Adrenal gland (tissue), 12 donors: ENCODE data around the gene SLC6A11. TPM values are rescaled to one million over a fixed set of nuclear protein-coding genes. Genes with fewer than 3 reads are reported as not detected.

Source experiments
- DNase-seq, 7 donors: peaks; one replicate each; pipeline ENCODE4 v3.0.0-alpha.2; 2019 to 2020
- H3K27ac ChIP-seq, 5 donors: fragments of 200-600 bp; sonication (generic) in 4 of 5; 1 replicate in 3 of 5; 2 replicates in 2 of 5; pipeline versions ENCODE4 v1.5.1 to v1.8.0; 2016 to 2020; ENCODE audit warnings: mild to moderate bottlenecking in 1 of 5
- H3K27me3 ChIP-seq: fragments of 200-600 bp; 2 replicates; pipeline ENCODE4 v1.8.0; 2021
- H3K36me3 ChIP-seq, 2 donors: fragments of 200-600 bp; replicated peaks in 1 of 2; 1 replicate in 1 of 2; 2 replicates in 1 of 2; pipeline versions ENCODE4 v1.5.1 to v1.8.0; 2018 to 2022
- H3K4me1 ChIP-seq, 2 donors: fragments of 200-600 bp; replicated peaks in 1 of 2; 1 replicate in 1 of 2; 2 replicates in 1 of 2; pipeline versions ENCODE4 v1.5.1 to v1.8.0; 2018 to 2021
- H3K4me3 ChIP-seq, 4 donors: fragments of 200-600 bp; sonication (generic) in 3 of 4; one replicate each; pipeline ENCODE4 v1.5.1; 2016 to 2018
- H3K9me3 ChIP-seq, 3 donors: fragments of 200-600 bp; sonication (generic) in 1 of 3; replicated peaks in 1 of 3; 1 replicate in 2 of 3; 2 replicates in 1 of 3; pipeline versions ENCODE4 v1.5.1 to v1.8.0; 2016 to 2021
- CTCF ChIP-seq, 6 experiments: fragments of 450-650 bp in 4 of 6; fragments of 200-600 bp in 2 of 6; sonication (generic) in 1 of 6; IDR thresholded peaks; 1 replicate in 5 of 6; 2 replicates in 1 of 6; pipeline versions ENCODE4 v1.5.1 to v1.8.0; 2016 to 2021; ENCODE audit warnings: antibody characterized with exemption in 6 of 6, mild to moderate bottlenecking in 2 of 6, moderate library complexity in 1 of 6
- POLR2A ChIP-seq, 2 donors: fragments of 450-650 bp; IDR thresholded peaks; one replicate each; pipeline ENCODE4 v1.6.1; 2017; ENCODE audit warnings: antibody characterized with exemption in 2 of 2, mild to moderate bottlenecking in 2 of 2, moderate library complexity in 1 of 2
- WGBS, 4 donors: extraction: QIAGEN DNeasy Blood & Tissue Kit in 2 of 4; methylation state at CpG; one replicate each; pipeline versions ENCODE4 v1.1.5 to v1.1.7; 2013 to 2017; 5-methylcytosine and 5-hydroxymethylcytosine counted together
- intact Hi-C, 2 donors: fragments of 100-400 bp; cut with DNase I; formaldehyde crosslinking; loops; one replicate each; pipeline versions ENCODE4 v1.14.1 to v1.15.0; 2022 to 2023
- polyA plus RNA-seq, 3 donors: library from polyadenylated mRNA; stranded (reverse); fragments of 200-250 nt in 2 of 3; fragments of 350-450 nt in 1 of 3; fragmentation: Illumina TruSeq in 1 of 3; extraction: RNeasy Lipid Tissue Mini Kit (QIAGEN cat#74804) in 1 of 3; gene quantifications; one replicate each; pipeline ENCODE4 v1.2.3, GENCODE V29; 2013 to 2014
- total RNA-seq, 9 donors: library from RNA; depleted of rRNA in 4 of 9; stranded (reverse); fragments of >200 nt in 4 of 9; fragments of 120-200 nt in 1 of 9; fragmentation: NEBNext Ultra II Directional in 1 of 9; extraction: Animal tissue kit (Norgen Biotek cat#: 25700) in 1 of 9; gene quantifications; one replicate each; pipeline versions ENCODE4 v1.1.0 to v1.2.4, GENCODE V29; 2013 to 2023
- donor health status: healthy with polysubstance abuse.
- donor health status: Bipolar disorder and iron deficiency.
- donor health status: DM: yes; HTN: yes; CAD: no.
- donor health status: DM: no; HTN: no; CAD: no.
- donor health status: DM: no; HTN: no; CAD: no.
- donor health status: DM: yes; HTN: yes; CAD: no.

SLC6A11 gene
- total and polyA plus RNA-seq, 12 donors, result 0.03 to 0.17 (median 0.06) TPM; not detected in 7

- intact Hi-C loops, result no loop called here
- no peaks in the 10 kb centered on the region for H3K4me1 ChIP-seq
- DNase-seq, result no peak
- H3K36me3 ChIP-seq, result no peaks in the 10 kb centered on the region
- peak overlapping the region in 1 of 5 donors; percentile 29 for H3K27ac ChIP-seq
- no peak overlapping the region for H3K4me3 ChIP-seq
- no peaks in the 10 kb centered on the region for H3K9me3 ChIP-seq
- TF ChIP-seq POLR2A (IDR thresholded peaks at IDR 0.05), result no peak
- TF ChIP-seq CTCF (IDR thresholded peaks at IDR 0.05), result no peak
- no peaks in the 10 kb centered on the region for H3K27me3 ChIP-seq
- 63 to 79% (median 74%) methylated on average over 1 of the region's 1 CpG for WGBS, 4 donors
Measured at GRCh38 chr3:10933470-10933804, 117.4 kb downstream of the SLC6A11 start.

DNA sequence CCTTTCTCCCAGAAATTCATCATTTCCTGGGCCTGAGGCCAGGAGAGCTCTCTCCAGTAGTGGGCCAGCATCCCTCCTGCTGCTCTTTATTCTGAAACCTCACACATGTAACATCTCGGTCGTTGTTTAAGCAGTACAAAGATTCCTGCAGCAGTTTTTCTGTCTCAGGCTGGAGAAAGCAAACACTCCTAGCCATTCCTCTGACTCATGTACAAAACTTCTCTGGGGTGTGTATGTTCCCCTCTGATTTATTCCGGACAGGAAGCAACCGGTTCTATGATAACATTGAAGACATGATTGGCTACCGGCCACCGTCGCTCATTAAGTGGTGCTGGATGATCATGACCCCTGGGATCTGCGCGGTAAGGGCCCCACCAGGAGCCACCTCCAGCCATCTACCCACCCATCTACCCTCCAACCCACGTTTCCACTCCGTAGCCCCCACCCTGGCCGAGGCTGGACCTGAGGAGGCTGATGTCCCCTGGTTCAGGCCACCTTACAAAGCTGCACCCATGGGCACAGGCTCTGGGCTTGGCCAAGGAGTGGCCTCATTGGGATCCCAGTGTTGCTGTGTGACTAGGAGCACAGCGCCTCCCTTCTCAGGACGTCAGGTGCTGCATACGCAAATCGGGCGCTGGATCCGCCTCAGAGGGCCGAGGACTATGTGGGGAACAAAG is 117.9 kb downstream of the SLC6A11 start:
- no peak for DNase-seq
- Histone ChIP-seq H3K4me3 (no peak overlapping the region), H3K27ac (peak overlapping the region in 1 of 5 donors; percentile 55), H3K36me3 (no peaks in the 10 kb centered on the region), H3K4me1 (no peaks in the 10 kb centered on the region), H3K9me3 (no peaks in the 10 kb centered on the region), H3K27me3 (no peaks in the 10 kb centered on the region)
- intact Hi-C loops, result no loop called here
- 76 to 84% (median 79%) methylated on average over 16 to 19 of the region's 19 CpGs for WGBS, 4 donors
- TF ChIP-seq POLR2A (IDR thresholded peaks at IDR 0.05) (no peak), CTCF (IDR thresholded peaks at IDR 0.05) (no peak)

DNA sequence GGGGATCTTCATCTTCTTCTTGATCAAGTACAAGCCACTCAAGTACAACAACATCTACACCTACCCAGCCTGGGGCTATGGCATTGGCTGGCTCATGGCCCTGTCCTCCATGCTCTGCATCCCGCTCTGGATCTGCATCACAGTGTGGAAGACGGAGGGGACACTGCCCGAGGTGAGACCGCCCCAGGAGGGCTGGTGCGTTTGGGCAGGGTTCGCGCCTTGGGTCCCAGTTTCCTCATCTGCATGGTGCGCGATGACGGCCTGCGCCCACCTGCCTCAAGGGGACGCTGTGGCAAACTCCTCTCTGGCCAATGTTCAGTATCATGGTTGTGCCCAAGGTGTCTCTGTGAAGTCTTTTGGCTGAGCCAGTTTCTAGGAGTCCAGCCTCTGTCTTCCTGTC is 119.0 kb downstream of the SLC6A11 start:
- Histone ChIP-seq H3K9me3 (no peaks in the 10 kb centered on the region), H3K4me1 (no peaks in the 10 kb centered on the region), H3K4me3 (no peak overlapping the region), H3K27me3 (no peaks in the 10 kb centered on the region), H3K36me3 (no peaks in the 10 kb centered on the region), H3K27ac (no peak overlapping the region)
- DNase-seq, result no peak
- no peak for TF ChIP-seq CTCF (IDR thresholded peaks at IDR 0.05)
- TF ChIP-seq POLR2A (IDR thresholded peaks at IDR 0.05), result no peak
- intact Hi-C loops, result no loop called here
- 90 to 94% (median 92%) methylated on average over 8 to 12 of the region's 12 CpGs for WGBS, 4 donors

DNA sequence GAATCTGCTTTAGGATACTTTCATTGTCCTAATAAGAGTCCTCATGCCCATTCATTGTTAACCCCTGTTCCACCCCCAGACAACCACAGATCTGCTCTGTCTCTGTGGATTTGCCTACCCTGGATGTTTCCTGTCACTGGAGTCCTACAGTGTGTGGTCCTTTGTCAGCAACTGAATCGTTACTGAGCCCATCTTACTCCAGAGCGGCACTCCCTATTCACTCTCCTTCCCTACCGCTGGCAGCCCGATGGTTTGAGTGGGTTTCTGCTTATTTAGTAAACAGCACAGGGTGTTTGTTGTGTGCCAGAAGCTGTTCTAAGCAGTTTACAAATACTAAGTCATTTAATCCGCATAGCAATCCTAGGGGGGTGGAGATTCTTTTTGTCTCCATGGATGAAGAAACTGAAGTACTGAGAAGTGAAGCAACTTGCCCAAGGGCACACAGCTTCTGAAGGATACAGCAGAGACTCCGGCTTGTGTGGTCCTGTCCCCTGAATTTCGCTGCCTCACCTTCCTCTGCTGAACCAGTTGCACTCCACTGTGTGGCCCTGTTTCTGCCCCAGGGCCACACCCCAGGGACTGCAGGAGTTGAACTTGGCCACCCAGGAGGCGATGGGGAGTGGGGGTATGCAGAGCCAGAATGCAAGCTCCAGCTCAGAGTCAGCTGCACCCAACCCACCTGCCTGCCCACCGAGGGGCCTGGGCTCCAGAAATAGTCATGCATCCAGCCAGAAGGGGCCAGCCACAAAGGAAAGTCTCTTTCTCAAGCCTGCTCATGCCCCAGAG is 120.0 kb downstream of the SLC6A11 start:
- intact Hi-C loops, result no loop called here
- Histone ChIP-seq H3K27ac (no peak overlapping the region), H3K9me3 (no peaks in the 10 kb centered on the region), H3K4me1 (no peaks in the 10 kb centered on the region), H3K36me3 (no peaks in the 10 kb centered on the region), H3K4me3 (no peak overlapping the region), H3K27me3 (no peaks in the 10 kb centered on the region)
- 71 to 87% (median 76%) methylated on average over 9 of the region's 9 CpGs for WGBS, 4 donors
- TF ChIP-seq CTCF (IDR thresholded peaks at IDR 0.05), result no peak
- no peak for TF ChIP-seq POLR2A (IDR thresholded peaks at IDR 0.05)
- DNase-seq, result no peak
